GM21786 (cell line): ENCODE results near the gene FEZ2.
A peak's percentile ranks its signal among the peaks of the same experiment; 100 is the strongest.

Experiments used
- ATAC-seq: cut with Tn5 transposase; IDR thresholded peaks from one replicate; pipeline ENCODE4 v1.9.1; 2021; ENCODE audit not compliant: unreplicated experiment

The FEZ2 gene

DNA sequence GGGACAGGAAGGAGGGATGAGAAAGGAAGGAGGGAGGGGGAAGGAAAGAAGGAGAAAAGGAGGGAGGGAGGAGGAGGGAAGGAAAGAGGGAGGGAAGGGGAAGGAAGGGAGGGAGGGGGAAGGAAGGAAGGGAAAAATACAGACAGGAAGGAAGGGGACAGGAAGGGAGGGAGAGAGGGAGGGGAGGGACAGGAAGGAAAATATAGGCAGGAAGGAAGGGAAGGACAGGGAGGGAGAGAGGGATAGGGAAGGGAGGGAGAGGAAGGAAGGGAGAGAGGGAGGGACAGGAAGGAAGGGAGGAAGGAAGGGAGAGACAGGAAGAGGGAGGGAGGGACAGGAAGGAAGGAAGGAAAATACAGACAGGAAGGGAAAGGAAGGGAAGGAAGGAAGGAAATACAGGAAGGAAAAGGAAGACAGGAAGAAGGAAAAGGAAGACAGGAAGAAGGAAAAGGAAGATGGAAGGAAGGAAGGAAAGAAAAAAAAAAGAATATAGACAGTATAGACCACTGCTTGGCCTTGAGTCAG is 63.6 kb downstream of the FEZ2 start:
- no peak for ATAC-seq

DNA sequence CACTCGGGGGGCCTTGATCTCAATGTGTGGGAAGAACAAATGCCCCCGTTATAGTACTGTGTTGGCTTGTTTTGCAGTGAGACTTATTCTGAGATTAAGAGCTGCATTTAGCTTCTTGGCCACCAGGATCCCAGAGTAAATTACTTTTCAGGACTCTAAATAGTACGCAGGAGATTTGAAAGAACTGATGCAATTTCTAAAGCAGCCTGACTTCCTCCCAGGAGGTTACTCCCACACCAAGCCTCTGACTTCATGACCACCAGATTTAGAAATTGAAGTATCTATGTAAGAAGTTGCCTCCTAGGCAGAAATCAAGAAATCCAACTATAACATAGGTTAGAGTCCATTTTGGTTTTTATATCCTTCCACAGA is 67.0 kb downstream of the FEZ2 start:
- ATAC-seq, result no peak

- ATAC-seq, result peak; percentile 85
Observed at GRCh38 chr2:36530178-36530982, 67.6 kb downstream of the FEZ2 start.

GRCh38 chr2:36528766-36529392 is 69.1 kb downstream of the FEZ2 start:
- peak; percentile 7 for ATAC-seq

GRCh38 chr2:36528274-36528673 is 69.7 kb downstream of the FEZ2 start:
- ATAC-seq, result peak; percentile 67

- no peak for ATAC-seq
Observed at GRCh38 chr2:36526226-36526625, 71.7 kb downstream of the FEZ2 start.

DNA sequence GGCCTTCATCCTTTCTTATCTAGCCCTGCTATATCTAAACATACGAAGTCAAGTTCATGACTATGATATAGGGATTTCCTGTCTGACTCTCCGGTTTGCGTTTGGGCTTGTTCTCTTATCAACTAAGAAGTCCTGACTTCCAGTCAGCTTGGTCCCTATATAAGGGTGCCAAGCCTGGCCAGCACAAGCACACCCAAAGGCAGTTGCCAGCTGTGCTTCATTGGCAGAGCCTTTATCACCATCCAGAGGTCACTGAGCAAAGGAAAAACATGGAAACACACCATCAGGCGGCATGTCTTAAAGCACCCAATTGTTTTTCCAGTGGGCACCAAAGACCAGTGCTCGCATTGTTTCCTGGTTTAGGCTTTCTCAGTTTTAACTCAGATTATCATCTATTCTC is 72.7 kb downstream of the FEZ2 start:
- ATAC-seq, result no peak

DNA sequence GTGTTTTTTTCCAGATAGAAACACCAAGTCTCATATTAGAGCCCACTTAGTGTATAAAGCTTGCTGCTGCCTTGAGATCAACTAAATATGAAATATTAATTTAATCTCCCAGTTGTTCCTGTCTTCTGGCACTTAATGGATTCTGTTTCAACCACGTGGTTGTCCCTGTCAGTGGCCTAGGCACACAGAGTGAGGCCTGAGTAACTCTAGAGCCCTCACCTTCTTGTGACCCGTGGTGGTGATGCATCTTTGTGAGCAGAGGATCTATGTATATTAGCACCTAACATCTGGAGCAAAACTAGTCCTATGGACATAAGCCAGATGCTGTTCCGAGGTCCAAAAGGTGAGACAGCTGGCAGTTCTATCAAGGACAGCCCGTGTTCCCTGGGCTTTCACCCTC is 74.8 kb downstream of the FEZ2 start:
- no peak for ATAC-seq

GRCh38 chr2:36520431-36520830 is 77.5 kb downstream of the FEZ2 start:
- ATAC-seq, result no peak

DNA sequence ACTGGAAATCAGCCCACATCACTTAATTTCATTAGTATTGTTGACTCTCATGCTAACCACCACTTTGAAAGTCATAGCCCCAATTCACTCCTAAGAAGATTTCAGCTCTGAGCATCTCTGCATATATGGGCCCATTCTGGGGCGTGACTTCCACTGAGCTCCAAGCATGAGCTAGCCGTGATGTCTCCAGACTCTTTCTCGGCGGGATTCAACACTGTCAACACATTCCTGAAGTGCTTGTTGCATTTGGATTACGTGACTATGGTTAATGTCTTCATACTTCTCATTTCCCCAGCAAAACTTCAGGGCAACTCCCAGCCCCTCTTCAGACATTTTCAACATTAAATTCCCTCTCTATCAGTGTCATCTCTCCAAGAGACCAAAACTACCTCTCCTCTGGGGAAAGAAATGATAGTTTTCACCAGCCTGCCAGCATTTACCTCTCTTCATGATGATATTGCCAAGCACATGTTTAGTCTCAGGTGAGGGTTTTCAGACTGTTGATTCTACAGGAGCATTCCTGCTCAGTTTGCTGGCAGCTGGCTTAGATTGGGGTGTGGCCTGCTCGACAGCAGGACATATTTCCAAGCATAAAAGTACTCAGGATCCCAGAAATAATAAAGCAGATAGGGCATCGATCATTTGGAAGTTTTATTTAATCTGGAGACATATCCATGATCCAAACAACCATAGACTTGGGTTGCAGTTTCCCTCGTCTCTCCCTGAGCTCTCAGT is 81.7 kb downstream of the FEZ2 start:
- ATAC-seq, result no peak

DNA sequence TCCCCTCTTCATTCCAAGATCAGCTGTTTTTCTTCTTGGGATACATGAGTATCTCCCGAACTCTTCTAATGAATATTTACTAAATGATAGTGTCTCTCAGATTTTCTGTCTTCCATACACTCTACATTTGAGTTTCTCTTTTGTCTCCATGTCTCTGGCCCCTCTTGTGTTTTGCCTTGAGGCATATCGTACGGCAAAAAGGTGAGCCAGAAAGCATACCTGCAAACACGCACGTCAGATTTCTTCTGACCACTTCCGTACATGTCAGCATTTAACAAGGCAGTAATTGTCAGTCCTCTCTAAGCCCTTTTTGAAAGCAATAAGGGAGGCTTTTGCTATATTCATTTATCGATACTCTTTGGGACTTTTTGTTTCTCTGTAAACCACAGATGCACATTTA is 82.4 kb downstream of the FEZ2 start:
- ATAC-seq, result no peak

GRCh38 chr2:36513661-36514060 is 84.3 kb downstream of the FEZ2 start:
- ATAC-seq, result peak; percentile 64

DNA sequence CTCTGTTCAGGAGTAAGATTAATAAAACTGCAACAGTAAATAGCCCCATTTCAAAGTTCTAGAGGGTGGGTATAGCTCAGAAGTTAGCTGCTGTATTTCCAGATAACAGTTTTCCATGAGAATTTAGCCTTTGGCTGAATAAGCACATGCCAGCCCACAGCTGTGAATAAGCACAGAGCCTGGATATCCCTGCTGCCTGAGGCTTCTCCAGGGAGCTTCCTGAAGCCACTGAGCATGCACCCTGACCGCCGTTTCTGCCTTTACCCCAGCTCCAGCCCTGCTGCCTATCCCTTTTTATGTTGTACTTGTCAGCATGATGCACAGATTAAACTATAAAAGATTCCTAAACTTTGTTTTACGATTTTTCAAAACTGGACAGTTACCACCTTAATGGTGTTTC is 85.3 kb downstream of the FEZ2 start:
- ATAC-seq, result no peak

DNA sequence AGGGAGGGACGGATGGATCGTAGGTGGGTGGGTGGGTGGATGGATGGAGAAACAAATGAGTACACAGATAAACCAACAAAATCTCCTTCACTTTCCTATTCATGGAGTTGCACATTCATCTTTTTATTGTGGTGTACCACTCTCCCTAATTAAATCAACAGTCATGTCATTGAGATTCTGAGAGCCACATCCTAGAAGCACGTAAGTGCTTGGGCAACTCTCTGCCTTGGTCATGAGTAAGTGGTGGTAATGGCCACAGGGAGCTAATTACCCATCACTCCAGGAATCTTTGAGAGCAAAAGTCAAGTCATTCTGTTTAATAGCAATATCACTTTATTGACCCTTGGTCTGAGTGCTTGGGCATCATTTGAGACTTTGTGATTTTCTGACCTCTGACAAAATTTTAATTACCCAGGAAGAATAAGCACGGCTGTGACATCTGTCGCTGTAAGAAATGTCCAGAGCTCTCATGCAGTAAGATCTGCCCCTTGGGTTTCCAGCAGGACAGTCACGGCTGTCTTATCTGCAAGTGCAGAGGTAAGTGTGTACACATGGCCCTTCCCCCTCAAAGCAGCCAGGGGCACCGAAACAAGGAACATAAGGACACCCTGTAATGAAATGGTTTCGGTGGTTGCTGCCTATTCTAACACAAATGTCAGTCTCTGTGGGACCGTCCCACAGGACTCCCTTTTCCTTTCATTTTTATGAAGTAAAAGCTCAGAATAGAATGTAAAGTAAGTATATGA is 85.9 kb downstream of the FEZ2 start:
- ATAC-seq, result peak; percentile 56

- ATAC-seq, result no peak
Observed at GRCh38 chr2:36509075-36509474, 88.9 kb downstream of the FEZ2 start.

DNA sequence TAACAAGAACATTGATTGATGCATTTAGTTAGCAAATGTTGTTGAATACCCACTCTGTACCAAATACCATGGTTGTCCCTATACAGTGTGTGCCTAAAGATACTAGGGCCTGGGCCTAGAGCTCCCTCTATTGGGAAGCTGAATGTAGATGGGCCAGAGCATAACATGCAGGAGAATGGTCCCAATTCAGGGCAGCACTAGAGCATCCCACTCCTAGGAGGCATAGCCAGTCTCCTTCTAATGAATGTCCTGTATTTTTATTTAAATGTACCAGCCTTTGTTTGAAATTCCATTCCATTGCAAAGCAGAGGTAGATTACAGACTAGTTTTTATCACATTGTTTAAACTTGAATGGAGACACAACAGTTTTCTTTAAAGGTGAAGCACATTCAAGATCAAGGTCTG is 90.6 kb downstream of the FEZ2 start:
- ATAC-seq, result peak; percentile 93
